ENCODE results near the gene LSAMP.

The LSAMP gene

DNA sequence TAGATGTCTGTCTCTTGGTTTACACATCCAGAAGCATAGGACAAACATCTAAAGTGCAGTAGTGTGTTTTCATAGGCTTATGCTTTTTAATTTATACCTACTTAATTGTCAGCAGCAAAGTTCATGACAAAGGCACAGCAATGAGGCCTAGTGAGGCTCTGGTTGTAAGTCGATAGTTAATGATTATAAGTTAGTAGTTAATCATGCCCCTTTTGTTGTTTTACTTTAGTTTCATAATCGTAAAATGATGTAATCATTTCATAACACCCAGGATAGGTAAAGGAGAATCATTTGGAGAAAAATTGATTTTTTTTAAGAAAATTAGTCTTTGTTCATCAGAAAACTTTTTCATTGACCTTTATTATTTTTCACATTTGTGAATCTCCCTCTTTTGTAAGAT, 351.9 kb downstream of the LSAMP start:
- Histone ChIP-seq H3K4me2 (ENCODE audit: low read length) (no peak overlapping the region), H2AFZ (ENCODE audit: insufficient read depth, low read length, poor library complexity) (no peak overlapping the region), H3K79me2 (ENCODE audit: control insufficient read depth, insufficient read depth, low read length, poor library complexity) (no peaks in the 10 kb centered on the region), H2AK5ac (ENCODE audit: low read length) (no peak overlapping the region), H4K91ac (ENCODE audit: low read depth, low read length) (no peak overlapping the region), H3K18ac (ENCODE audit: low read length) (no peak overlapping the region), H3K36me3 (ENCODE audit: control insufficient read depth in 1 of 2, insufficient read depth in 2 of 2, low read length in 2 of 2) (no peaks in the 10 kb centered on the region), H2BK5ac (ENCODE audit: low read depth, low read length, poor library complexity) (no peak overlapping the region), H3K14ac (ENCODE audit: low read length) (no peak overlapping the region), H3K4me3 (ENCODE audit: low read depth, low read length) (no peak overlapping the region), H4K8ac (ENCODE audit: low read depth, low read length) (no peak overlapping the region), H3K27me3 (ENCODE audit: insufficient read depth, low read length) (no peaks in the 10 kb centered on the region), H2BK12ac (ENCODE audit: low read length) (no peak overlapping the region), H3K27ac (ENCODE audit: low read depth, low read length) (no peak overlapping the region), H3K9ac (ENCODE audit: low read length) (no peak overlapping the region), H4K12ac (ENCODE audit: low read depth, low read length) (no peak overlapping the region), H2BK120ac (ENCODE audit: insufficient read depth, low read length, poor library complexity) (no peak overlapping the region), H3K4me1 (ENCODE audit: control insufficient read depth in 1 of 2, insufficient read depth in 2 of 2, low read length in 2 of 2) (no peaks in the 10 kb centered on the region), H3K23ac (ENCODE audit: low read length) (no peak overlapping the region), H3K79me1 (ENCODE audit: low read length) (no peaks in the 10 kb centered on the region), H3K4ac (ENCODE audit: low read depth, low read length) (no peak overlapping the region), H3K9me3 (ENCODE audit: insufficient read depth, low read depth, low read length) (no peaks in the 10 kb centered on the region)
- WGBS (ENCODE audit: extremely low coverage, insufficient coverage, insufficient read length), result no CpG with 5 or more reads among the region's 2 CpGs
- DNase-seq, result no peak

DNA sequence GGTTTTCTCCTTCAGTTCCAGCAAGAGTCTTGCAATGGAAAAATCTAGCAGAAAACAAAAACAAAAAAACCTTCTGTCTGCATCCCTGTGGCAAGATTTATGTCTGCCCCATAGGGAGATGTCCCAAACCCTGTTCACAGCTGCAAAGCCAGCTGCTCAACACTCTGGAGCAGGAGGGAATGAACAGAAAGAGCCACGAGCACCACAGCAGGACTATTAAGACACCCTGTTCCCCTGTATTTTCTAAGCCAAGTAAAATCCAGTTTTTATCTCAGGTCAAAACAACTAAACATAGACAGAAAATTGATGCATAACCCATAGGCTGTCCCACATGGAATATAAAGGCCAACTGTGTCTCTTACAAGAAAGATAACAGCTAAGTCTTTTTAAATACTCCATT, 357.9 kb downstream of the LSAMP start:
- Histone ChIP-seq H3K9me3 (ENCODE audit: insufficient read depth, low read depth, low read length) (no peaks in the 10 kb centered on the region), H2AFZ (ENCODE audit: insufficient read depth, low read length, poor library complexity) (no peak overlapping the region), H2BK120ac (ENCODE audit: insufficient read depth, low read length, poor library complexity) (no peak overlapping the region), H3K4me3 (ENCODE audit: low read depth, low read length) (no peak overlapping the region), H3K4ac (ENCODE audit: low read depth, low read length) (no peak overlapping the region), H3K4me2 (ENCODE audit: low read length) (no peak overlapping the region), H3K27ac (ENCODE audit: low read depth, low read length) (no peak overlapping the region), H3K14ac (ENCODE audit: low read length) (no peak overlapping the region), H3K4me1 (ENCODE audit: control insufficient read depth in 1 of 2, insufficient read depth in 2 of 2, low read length in 2 of 2) (no peaks in the 10 kb centered on the region), H3K23ac (ENCODE audit: low read length) (no peak overlapping the region), H2BK12ac (ENCODE audit: low read length) (no peak overlapping the region), H3K36me3 (ENCODE audit: control insufficient read depth in 1 of 2, insufficient read depth in 2 of 2, low read length in 2 of 2) (no peaks in the 10 kb centered on the region), H3K9ac (ENCODE audit: low read length) (no peak overlapping the region), H3K18ac (ENCODE audit: low read length) (no peak overlapping the region), H3K79me2 (ENCODE audit: control insufficient read depth, insufficient read depth, low read length, poor library complexity) (no peaks in the 10 kb centered on the region), H3K27me3 (ENCODE audit: insufficient read depth, low read length) (no peaks in the 10 kb centered on the region), H3K79me1 (ENCODE audit: low read length) (no peaks in the 10 kb centered on the region), H2AK5ac (ENCODE audit: low read length) (no peak overlapping the region), H4K12ac (ENCODE audit: low read depth, low read length) (no peak overlapping the region), H2BK5ac (ENCODE audit: low read depth, low read length, poor library complexity) (no peak overlapping the region), H4K8ac (ENCODE audit: low read depth, low read length) (no peak overlapping the region), H4K91ac (ENCODE audit: low read depth, low read length) (no peak overlapping the region)
- no CpG with 5 or more reads among the region's 1 CpG for WGBS (ENCODE audit: extremely low coverage, insufficient coverage, insufficient read length)
- no peak for DNase-seq

DNA sequence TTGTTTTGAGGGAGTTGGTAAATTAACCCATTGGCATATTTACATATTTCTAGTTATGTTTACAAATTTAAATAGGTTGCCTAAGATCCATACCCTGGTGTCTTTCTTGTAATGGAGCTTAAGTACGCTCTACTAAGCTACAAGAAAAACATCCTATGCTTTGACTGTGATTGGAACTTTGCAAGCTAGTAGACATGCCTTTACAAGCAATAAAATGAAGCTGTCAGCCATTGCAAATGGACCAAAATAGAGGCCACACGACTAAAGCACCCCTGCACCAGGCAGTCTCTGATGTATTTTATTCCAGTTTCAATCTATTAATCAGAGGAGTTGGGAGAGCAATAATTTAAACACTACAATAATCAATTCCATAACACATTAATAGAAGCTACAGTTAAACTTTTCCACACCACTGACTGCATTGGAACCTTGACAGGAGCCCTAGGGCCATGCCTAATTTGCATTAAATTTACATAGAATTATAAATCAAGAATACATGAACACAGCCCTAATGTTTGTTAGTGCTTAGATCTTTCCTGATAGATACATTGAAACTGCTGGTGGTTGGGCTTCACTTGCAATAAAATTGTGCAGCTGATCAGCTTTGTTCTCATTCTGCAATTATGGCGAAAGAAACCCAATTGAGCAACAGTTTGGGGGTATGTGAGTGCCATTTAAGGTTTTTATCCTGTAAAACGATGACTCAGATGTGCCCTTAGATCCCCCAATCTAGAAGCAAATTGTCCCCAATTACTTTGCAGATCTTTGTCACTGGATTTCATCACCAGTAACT, 360.1 kb downstream of the LSAMP start:
- Histone ChIP-seq H3K27me3 (ENCODE audit: insufficient read depth, low read length) (no peaks in the 10 kb centered on the region), H3K4me3 (ENCODE audit: low read depth, low read length) (no peak overlapping the region), H2BK12ac (ENCODE audit: low read length) (no peak overlapping the region), H3K4me2 (ENCODE audit: low read length) (no peak overlapping the region), H3K4me1 (ENCODE audit: control insufficient read depth in 1 of 2, insufficient read depth in 2 of 2, low read length in 2 of 2) (no peaks in the 10 kb centered on the region), H2AK5ac (ENCODE audit: low read length) (no peak overlapping the region), H3K9ac (ENCODE audit: low read length) (no peak overlapping the region), H4K8ac (ENCODE audit: low read depth, low read length) (no peak overlapping the region), H3K27ac (ENCODE audit: low read depth, low read length) (no peak overlapping the region), H2BK5ac (ENCODE audit: low read depth, low read length, poor library complexity) (no peak overlapping the region), H3K36me3 (ENCODE audit: control insufficient read depth in 1 of 2, insufficient read depth in 2 of 2, low read length in 2 of 2) (no peaks in the 10 kb centered on the region), H3K79me2 (ENCODE audit: control insufficient read depth, insufficient read depth, low read length, poor library complexity) (no peaks in the 10 kb centered on the region), H4K91ac (ENCODE audit: low read depth, low read length) (no peak overlapping the region), H2BK120ac (ENCODE audit: insufficient read depth, low read length, poor library complexity) (no peak overlapping the region), H3K23ac (ENCODE audit: low read length) (no peak overlapping the region), H3K4ac (ENCODE audit: low read depth, low read length) (no peak overlapping the region), H3K79me1 (ENCODE audit: low read length) (no peaks in the 10 kb centered on the region), H3K9me3 (ENCODE audit: insufficient read depth, low read depth, low read length) (no peaks in the 10 kb centered on the region), H3K14ac (ENCODE audit: low read length) (no peak overlapping the region), H2AFZ (ENCODE audit: insufficient read depth, low read length, poor library complexity) (no peak overlapping the region), H3K18ac (ENCODE audit: low read length) (no peak overlapping the region), H4K12ac (ENCODE audit: low read depth, low read length) (no peak overlapping the region)
- DNase-seq, result no peak
- WGBS (ENCODE audit: extremely low coverage, insufficient coverage, insufficient read length), result no CpG with 5 or more reads among the region's 4 CpGs

DNA sequence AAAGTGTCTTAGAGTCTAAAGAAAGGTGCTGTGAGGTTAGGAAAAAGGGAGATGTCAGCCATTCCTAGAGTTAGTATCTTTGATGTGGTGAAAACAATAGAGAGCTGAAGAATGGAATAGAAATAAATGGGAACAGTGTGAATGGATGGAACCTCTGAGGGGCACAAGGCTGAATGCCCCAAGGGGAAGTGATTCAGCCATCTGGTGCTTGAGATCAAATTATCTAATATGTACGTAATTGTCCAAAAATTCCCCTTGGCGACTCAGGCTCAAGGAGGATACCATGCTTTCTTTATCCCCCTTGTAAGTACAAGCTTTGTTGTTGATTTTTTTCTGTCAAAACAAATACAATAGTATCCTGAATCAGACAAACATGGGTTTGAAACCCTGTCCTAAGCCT, 361.6 kb downstream of the LSAMP start:
- no peak overlapping the region for H3K27ac ChIP-seq (ENCODE audit: low read depth, low read length)
- no peak overlapping the region for H4K12ac ChIP-seq (ENCODE audit: low read depth, low read length)
- no peaks in the 10 kb centered on the region for H3K27me3 ChIP-seq (ENCODE audit: insufficient read depth, low read length)
- no peaks in the 10 kb centered on the region for H3K79me2 ChIP-seq (ENCODE audit: control insufficient read depth, insufficient read depth, low read length, poor library complexity)
- no peak overlapping the region for H2BK120ac ChIP-seq (ENCODE audit: insufficient read depth, low read length, poor library complexity)
- H4K91ac ChIP-seq (ENCODE audit: low read depth, low read length), result no peak overlapping the region
- WGBS (ENCODE audit: extremely low coverage, insufficient coverage, insufficient read length), result no CpG with 5 or more reads among the region's 2 CpGs
- no peaks in the 10 kb centered on the region for H3K4me1 ChIP-seq (ENCODE audit: control insufficient read depth in 1 of 2, insufficient read depth in 2 of 2, low read length in 2 of 2)
- no peak overlapping the region for H3K4ac ChIP-seq (ENCODE audit: low read depth, low read length)
- H3K18ac ChIP-seq (ENCODE audit: low read length), result no peak overlapping the region
- no peaks in the 10 kb centered on the region for H3K79me1 ChIP-seq (ENCODE audit: low read length)
- no peak overlapping the region for H3K4me3 ChIP-seq (ENCODE audit: low read depth, low read length)
- no peak for DNase-seq
- H3K14ac ChIP-seq (ENCODE audit: low read length), result no peak overlapping the region
- H3K9ac ChIP-seq (ENCODE audit: low read length), result no peak overlapping the region
- H3K23ac ChIP-seq (ENCODE audit: low read length), result no peak overlapping the region
- no peak overlapping the region for H3K4me2 ChIP-seq (ENCODE audit: low read length)
- H2AK5ac ChIP-seq (ENCODE audit: low read length), result no peak overlapping the region
- H2BK12ac ChIP-seq (ENCODE audit: low read length), result no peak overlapping the region
- no peak overlapping the region for H2AFZ ChIP-seq (ENCODE audit: insufficient read depth, low read length, poor library complexity)
- H2BK5ac ChIP-seq (ENCODE audit: low read depth, low read length, poor library complexity), result no peak overlapping the region
- no peaks in the 10 kb centered on the region for H3K36me3 ChIP-seq (ENCODE audit: control insufficient read depth in 1 of 2, insufficient read depth in 2 of 2, low read length in 2 of 2)
- no peak overlapping the region for H4K8ac ChIP-seq (ENCODE audit: low read depth, low read length)
- no peaks in the 10 kb centered on the region for H3K9me3 ChIP-seq (ENCODE audit: insufficient read depth, low read depth, low read length)

All from trophoblast cell (in vitro differentiated cells and primary cell).